Vagina (tissue), 2 donors: ENCODE measurements around the gene GAS2L1.

Experiments used
- POLR2AphosphoS5 ChIP-seq, 2 donors: sonication (generic); formaldehyde crosslinking; IDR thresholded peaks; one replicate each; pipeline ENCODE4 v1.9.0; 2017; ENCODE audit warnings: antibody characterized with exemption in 2 of 2, mild to moderate bottlenecking in 2 of 2, low read depth in 1 of 2; ENCODE audit not compliant: insufficient read depth in 1 of 2
- TF ChIP-seq, protein P1 (sequence below), 3 experiments: fragments of 450-650 bp in 2 of 3; fragments of 200-600 bp in 1 of 3; sonication (generic) in 1 of 3; IDR thresholded peaks; one replicate each; pipeline ENCODE4 v1.5.1; 2017 to 2019; ENCODE audit warnings: antibody characterized with exemption in 3 of 3, mild to moderate bottlenecking in 2 of 3, moderate library complexity in 2 of 3

- TF ChIP-seq, protein P1, sequence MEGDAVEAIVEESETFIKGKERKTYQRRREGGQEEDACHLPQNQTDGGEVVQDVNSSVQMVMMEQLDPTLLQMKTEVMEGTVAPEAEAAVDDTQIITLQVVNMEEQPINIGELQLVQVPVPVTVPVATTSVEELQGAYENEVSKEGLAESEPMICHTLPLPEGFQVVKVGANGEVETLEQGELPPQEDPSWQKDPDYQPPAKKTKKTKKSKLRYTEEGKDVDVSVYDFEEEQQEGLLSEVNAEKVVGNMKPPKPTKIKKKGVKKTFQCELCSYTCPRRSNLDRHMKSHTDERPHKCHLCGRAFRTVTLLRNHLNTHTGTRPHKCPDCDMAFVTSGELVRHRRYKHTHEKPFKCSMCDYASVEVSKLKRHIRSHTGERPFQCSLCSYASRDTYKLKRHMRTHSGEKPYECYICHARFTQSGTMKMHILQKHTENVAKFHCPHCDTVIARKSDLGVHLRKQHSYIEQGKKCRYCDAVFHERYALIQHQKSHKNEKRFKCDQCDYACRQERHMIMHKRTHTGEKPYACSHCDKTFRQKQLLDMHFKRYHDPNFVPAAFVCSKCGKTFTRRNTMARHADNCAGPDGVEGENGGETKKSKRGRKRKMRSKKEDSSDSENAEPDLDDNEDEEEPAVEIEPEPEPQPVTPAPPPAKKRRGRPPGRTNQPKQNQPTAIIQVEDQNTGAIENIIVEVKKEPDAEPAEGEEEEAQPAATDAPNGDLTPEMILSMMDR (IDR thresholded peaks at IDR 0.05): no peak
- TF ChIP-seq POLR2AphosphoS5 (IDR thresholded peaks at IDR 0.05; ENCODE audit: insufficient read depth in 1 of 2, low read depth in 1 of 2): no peak
These were observed 1.2 kb downstream of the GAS2L1 start for GRCh38 chr22:29307596-29308147.
